ENCODE measurements around the gene PPM1E.

GRCh38 chr17:58947411-58947810, 191.8 kb downstream of the PPM1E start:
- TF ChIP-seq EZH2phosphoT487 (IDR thresholded peaks at IDR 0.05; ENCODE audit: borderline replicate concordance), result no peak
- no peak for TF ChIP-seq CTCF (conservative IDR thresholded peaks at IDR 0.05; ENCODE audit: low read length)

Measured in Loucy (cell line).